HepG2 (cell line): ENCODE data around the gene CEP78. TPM values are rescaled to one million over a fixed set of nuclear protein-coding genes. Genes with fewer than 3 reads are reported as not detected.

Experiments used
- ARID3A ChIP-seq: IDR thresholded peaks from 2 replicates; pipeline ENCODE4 v1.6.1; 2012; ENCODE audit warnings: low read depth, low read length, improper control_type of control experiment
- DNMT1 ChIP-seq: sonication (generic); formaldehyde crosslinking; IDR thresholded peaks from 2 replicates; pipeline ENCODE4 v1.5.1; 2020; ENCODE audit warnings: mild to moderate bottlenecking, missing genetic modification reagents
- ERF ChIP-seq: IDR thresholded peaks from 2 replicates; pipeline ENCODE4 v1.6.1; 2018; ENCODE audit warnings: missing biosample characterization, missing genetic modification reagents
- KAT7 ChIP-seq: IDR thresholded peaks from 2 replicates; pipeline ENCODE4 v1.6.1; 2018; ENCODE audit warnings: borderline replicate concordance, missing compliant biosample characterization
- NCOA5 ChIP-seq: sonication (generic); formaldehyde crosslinking; IDR thresholded peaks from 2 replicates; pipeline ENCODE4 v1.4.0; 2020; ENCODE audit warnings: missing genetic modification reagents
- NFKB2 ChIP-seq: sonication (generic); formaldehyde crosslinking; IDR thresholded peaks from 2 replicates; pipeline ENCODE4 v1.4.0; 2020; ENCODE audit warnings: missing genetic modification reagents, borderline replicate concordance
- TSC22D2 ChIP-seq: sonication (generic); formaldehyde crosslinking; IDR thresholded peaks from 2 replicates; pipeline ENCODE4 v1.5.1; 2020; ENCODE audit warnings: missing genetic modification reagents, mild to moderate bottlenecking, borderline replicate concordance
- ZNF136 ChIP-seq: sonication (generic); formaldehyde crosslinking; IDR thresholded peaks from 2 replicates; pipeline ENCODE4 v1.8.1; 2022; ENCODE audit warnings: low read depth, mild to moderate bottlenecking, moderate library complexity, missing genetic modification reagents
- ZNF143 ChIP-seq: sonication (generic); formaldehyde crosslinking; IDR thresholded peaks from 2 replicates; pipeline ENCODE4 v1.4.0; 2020; ENCODE audit warnings: missing genetic modification reagents
- ZNF501 ChIP-seq: sonication (generic); formaldehyde crosslinking; IDR thresholded peaks from 2 replicates; pipeline ENCODE4 v1.5.1; 2020; ENCODE audit warnings: mild to moderate bottlenecking, moderate library complexity, missing genetic modification reagents
- ZNF574 ChIP-seq: sonication (generic); formaldehyde crosslinking; IDR thresholded peaks from 2 replicates; pipeline ENCODE4 v1.4.0; 2020; ENCODE audit warnings: missing genetic modification reagents
- ZNF749 ChIP-seq: sonication (generic); formaldehyde crosslinking; IDR thresholded peaks from 2 replicates; pipeline ENCODE4 v1.8.0; 2022; ENCODE audit warnings: mild to moderate bottlenecking, missing genetic modification reagents, moderate library complexity, borderline replicate concordance
- polyA plus RNA-seq, 8 experiments: library from polyadenylated mRNA; depleted of rRNA in 3 of 8; stranded (reverse) in 7 of 8; unstranded in 1 of 8; fragments of >200 nt; fragmentation: Illumina TruSeq in 4 of 8; extraction: Trizol in 4 of 8; gene quantifications; 2 replicates each; pipeline versions ENCODE4 v1.2.1 to v1.2.3, GENCODE V29; 2011 to 2016; ENCODE audit warnings: low read depth in 4 of 8, missing spikeins in 1 of 8, mixed read lengths in 1 of 8; ENCODE audit not compliant: insufficient read depth in 1 of 8
- total RNA-seq, 5 experiments: library from RNA; depleted of rRNA; stranded (reverse); fragments of >200 nt; fragmentation: Illumina TruSeq; extraction: Trizol; gene quantifications; 2 replicates each; pipeline ENCODE4 v1.2.3, GENCODE V29; 2016; ENCODE audit warnings: low read depth in 1 of 5
- TF ChIP-seq, protein P1 (sequence below): sonication (generic); formaldehyde crosslinking; IDR thresholded peaks from 2 replicates; pipeline ENCODE4 v1.9.0; 2021; ENCODE audit warnings: mild to moderate bottlenecking, missing genetic modification reagents

The CEP78 gene
- total and polyA plus RNA-seq, 2 of the 13 experiments (the other 11 are each of a cell fraction or from before 2014, with no cell fraction given) = 5.1 to 30.8 TPM

DNA sequence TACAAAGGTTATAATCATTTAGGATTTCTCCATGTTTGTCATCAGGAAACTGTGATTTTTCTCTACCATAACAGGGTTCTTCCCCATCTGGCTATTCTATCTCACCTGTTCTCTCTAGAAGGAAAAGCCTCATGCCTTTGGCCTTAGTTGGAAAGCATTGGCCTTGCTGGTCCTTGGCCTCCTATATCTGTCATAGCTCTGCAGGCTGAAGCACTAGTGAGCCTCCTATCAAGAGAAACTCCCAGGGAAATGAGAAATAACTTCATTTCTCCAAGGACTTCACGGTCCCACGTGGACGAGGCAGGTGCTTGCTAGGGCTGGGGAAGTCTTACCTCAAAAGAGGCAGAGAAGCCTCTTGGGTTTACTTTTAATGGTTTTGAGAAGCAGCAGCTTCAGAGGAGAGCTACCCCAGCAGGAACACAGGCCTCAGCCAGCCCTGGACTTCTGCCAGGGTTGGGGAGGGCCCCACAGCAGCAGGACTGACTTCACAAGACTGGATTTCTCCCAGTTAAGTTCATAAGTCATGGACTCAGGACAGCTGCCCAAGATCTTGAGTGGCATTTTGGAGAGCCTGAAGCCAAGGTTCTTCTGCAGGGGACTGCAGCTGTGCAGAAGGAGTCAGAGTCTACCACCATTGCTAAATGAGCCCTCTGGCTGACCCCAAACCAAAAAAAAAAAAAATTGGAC lies 45.2 kb downstream of the CEP78 start (continued):
- TF ChIP-seq, protein P1, sequence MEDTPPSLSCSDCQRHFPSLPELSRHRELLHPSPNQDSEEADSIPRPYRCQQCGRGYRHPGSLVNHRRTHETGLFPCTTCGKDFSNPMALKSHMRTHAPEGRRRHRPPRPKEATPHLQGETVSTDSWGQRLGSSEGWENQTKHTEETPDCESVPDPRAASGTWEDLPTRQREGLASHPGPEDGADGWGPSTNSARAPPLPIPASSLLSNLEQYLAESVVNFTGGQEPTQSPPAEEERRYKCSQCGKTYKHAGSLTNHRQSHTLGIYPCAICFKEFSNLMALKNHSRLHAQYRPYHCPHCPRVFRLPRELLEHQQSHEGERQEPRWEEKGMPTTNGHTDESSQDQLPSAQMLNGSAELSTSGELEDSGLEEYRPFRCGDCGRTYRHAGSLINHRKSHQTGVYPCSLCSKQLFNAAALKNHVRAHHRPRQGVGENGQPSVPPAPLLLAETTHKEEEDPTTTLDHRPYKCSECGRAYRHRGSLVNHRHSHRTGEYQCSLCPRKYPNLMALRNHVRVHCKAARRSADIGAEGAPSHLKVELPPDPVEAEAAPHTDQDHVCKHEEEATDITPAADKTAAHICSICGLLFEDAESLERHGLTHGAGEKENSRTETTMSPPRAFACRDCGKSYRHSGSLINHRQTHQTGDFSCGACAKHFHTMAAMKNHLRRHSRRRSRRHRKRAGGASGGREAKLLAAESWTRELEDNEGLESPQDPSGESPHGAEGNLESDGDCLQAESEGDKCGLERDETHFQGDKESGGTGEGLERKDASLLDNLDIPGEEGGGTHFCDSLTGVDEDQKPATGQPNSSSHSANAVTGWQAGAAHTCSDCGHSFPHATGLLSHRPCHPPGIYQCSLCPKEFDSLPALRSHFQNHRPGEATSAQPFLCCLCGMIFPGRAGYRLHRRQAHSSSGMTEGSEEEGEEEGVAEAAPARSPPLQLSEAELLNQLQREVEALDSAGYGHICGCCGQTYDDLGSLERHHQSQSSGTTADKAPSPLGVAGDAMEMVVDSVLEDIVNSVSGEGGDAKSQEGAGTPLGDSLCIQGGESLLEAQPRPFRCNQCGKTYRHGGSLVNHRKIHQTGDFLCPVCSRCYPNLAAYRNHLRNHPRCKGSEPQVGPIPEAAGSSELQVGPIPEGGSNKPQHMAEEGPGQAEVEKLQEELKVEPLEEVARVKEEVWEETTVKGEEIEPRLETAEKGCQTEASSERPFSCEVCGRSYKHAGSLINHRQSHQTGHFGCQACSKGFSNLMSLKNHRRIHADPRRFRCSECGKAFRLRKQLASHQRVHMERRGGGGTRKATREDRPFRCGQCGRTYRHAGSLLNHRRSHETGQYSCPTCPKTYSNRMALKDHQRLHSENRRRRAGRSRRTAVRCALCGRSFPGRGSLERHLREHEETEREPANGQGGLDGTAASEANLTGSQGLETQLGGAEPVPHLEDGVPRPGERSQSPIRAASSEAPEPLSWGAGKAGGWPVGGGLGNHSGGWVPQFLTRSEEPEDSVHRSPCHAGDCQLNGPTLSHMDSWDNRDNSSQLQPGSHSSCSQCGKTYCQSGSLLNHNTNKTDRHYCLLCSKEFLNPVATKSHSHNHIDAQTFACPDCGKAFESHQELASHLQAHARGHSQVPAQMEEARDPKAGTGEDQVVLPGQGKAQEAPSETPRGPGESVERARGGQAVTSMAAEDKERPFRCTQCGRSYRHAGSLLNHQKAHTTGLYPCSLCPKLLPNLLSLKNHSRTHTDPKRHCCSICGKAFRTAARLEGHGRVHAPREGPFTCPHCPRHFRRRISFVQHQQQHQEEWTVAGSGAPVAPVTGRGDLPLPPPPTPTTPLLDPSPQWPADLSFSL (CRISPR knock-in tag) = no peak
- TF ChIP-seq ZNF574 (CRISPR knock-in tag) = 0 out of 2 replicates have a peak, but pooled peaks have one; percentile 18
- no peak for TF ChIP-seq ZNF749 (CRISPR knock-in tag)
- TF ChIP-seq NFKB2 (CRISPR knock-in tag) = no peak
- TF ChIP-seq NCOA5 = no peak
- TF ChIP-seq DNMT1 (CRISPR knock-in tag) = no peak
- TF ChIP-seq ZNF136 = no peak
- TF ChIP-seq ZNF143 = no peak
- no peak for TF ChIP-seq KAT7 (CRISPR knock-in tag)
- no peak for TF ChIP-seq ERF (CRISPR knock-in tag)
- TF ChIP-seq ZNF501 (CRISPR knock-in tag) = 0 out of 2 replicates have a peak, but pooled peaks have one; percentile 23
- TF ChIP-seq ARID3A = no peak
- no peak for TF ChIP-seq TSC22D2 (CRISPR knock-in tag)
